ENCODE measurements around the gene UST. TPM values are rescaled to one million over a fixed set of nuclear protein-coding genes. Genes with fewer than 3 reads are reported as not detected.
"Not testable (repeated sequence)": the region's sequence is repeated elsewhere in the genome, so short reads cannot be mapped to it uniquely, and the experiment has no call there.

UST gene
- total RNA-seq, 2 donors from 2014 or later, result 1.1 to 2.7 TPM

GRCh38 chr6:148751793-148752170 is 5.0 kb downstream of the UST start:
- no peaks in the 10 kb centered on the region for H3K9me3 ChIP-seq

GRCh38 chr6:148755379-148755778 is 8.5 kb downstream of the UST start:
- H3K9me3 ChIP-seq; H3K4me3 ChIP-seq; DNase-seq; H3K27ac ChIP-seq; H3K9ac ChIP-seq (ENCODE audit: low read depth in 2 of 2, low read length in 2 of 2); H3K4me1 ChIP-seq; H3K27me3 ChIP-seq; intact Hi-C loops (cut with DNase I); H3K36me3 ChIP-seq: not testable (repeated sequence)

More at GRCh38 chr6:148751793-148752170, 5.0 kb downstream of the UST start:
- DNase-seq, result no peak
- intact Hi-C loops (cut with DNase I), result no loop called here
- Histone ChIP-seq H3K4me3 (no peak overlapping the region), H3K4me1 (no peaks in the 10 kb centered on the region), H3K9ac (ENCODE audit: low read depth in 2 of 2, low read length in 2 of 2) (no peak overlapping the region), H3K27me3 (peaks cover 21% of the 10 kb centered on the region), H3K36me3 (no peaks in the 10 kb centered on the region), H3K27ac (no peak overlapping the region)
- TF ChIP-seq, protein P1, sequence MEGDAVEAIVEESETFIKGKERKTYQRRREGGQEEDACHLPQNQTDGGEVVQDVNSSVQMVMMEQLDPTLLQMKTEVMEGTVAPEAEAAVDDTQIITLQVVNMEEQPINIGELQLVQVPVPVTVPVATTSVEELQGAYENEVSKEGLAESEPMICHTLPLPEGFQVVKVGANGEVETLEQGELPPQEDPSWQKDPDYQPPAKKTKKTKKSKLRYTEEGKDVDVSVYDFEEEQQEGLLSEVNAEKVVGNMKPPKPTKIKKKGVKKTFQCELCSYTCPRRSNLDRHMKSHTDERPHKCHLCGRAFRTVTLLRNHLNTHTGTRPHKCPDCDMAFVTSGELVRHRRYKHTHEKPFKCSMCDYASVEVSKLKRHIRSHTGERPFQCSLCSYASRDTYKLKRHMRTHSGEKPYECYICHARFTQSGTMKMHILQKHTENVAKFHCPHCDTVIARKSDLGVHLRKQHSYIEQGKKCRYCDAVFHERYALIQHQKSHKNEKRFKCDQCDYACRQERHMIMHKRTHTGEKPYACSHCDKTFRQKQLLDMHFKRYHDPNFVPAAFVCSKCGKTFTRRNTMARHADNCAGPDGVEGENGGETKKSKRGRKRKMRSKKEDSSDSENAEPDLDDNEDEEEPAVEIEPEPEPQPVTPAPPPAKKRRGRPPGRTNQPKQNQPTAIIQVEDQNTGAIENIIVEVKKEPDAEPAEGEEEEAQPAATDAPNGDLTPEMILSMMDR (IDR thresholded peaks at IDR 0.05), result no peak

GRCh38 chr6:148757944-148758480 is 11.2 kb downstream of the UST start:
- no peaks in the 10 kb centered on the region for H3K9me3 ChIP-seq
- DNase-seq, result no peak
- no peaks in the 10 kb centered on the region for H3K4me1 ChIP-seq
- H3K4me3 ChIP-seq, result no peak overlapping the region
- no peaks in the 10 kb centered on the region for H3K27me3 ChIP-seq
- TF ChIP-seq, protein P1 (IDR thresholded peaks at IDR 0.05), result no peak
- intact Hi-C loops (cut with DNase I), result no loop called here
- no peaks in the 10 kb centered on the region for H3K36me3 ChIP-seq
- H3K27ac ChIP-seq, result no peak overlapping the region
- no peak overlapping the region for H3K9ac ChIP-seq (ENCODE audit: low read depth in 2 of 2, low read length in 2 of 2)

DNA sequence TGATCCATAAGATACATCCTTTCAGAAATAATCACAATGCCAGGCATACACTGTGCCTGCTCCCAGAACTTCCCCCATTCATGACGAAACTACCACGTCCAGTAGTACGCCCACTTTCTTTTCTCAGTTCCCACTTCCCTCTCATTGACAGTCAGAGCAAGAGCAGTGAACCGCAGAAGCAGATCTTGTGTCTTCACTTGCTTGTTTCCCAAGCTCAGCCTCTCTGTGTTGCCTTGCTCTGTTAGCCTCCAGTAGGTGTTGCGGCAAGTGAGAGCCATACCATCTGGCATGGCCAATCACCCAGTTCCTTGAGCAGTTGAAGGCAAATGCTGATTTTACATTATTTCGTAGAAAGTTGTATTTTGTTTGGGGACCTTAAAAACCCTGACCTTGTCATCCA is 11.7 kb downstream of the UST start:
- intact Hi-C loops (cut with DNase I), result no loop called here
- Histone ChIP-seq H3K9ac (ENCODE audit: low read depth in 2 of 2, low read length in 2 of 2) (no peak overlapping the region), H3K27ac (no peak overlapping the region), H3K4me1 (no peaks in the 10 kb centered on the region), H3K36me3 (no peaks in the 10 kb centered on the region), H3K27me3 (no peaks in the 10 kb centered on the region), H3K9me3 (no peaks in the 10 kb centered on the region), H3K4me3 (no peak overlapping the region)
- TF ChIP-seq, protein P1 (IDR thresholded peaks at IDR 0.05), result no peak
- peak; percentile 31 for DNase-seq

DNA sequence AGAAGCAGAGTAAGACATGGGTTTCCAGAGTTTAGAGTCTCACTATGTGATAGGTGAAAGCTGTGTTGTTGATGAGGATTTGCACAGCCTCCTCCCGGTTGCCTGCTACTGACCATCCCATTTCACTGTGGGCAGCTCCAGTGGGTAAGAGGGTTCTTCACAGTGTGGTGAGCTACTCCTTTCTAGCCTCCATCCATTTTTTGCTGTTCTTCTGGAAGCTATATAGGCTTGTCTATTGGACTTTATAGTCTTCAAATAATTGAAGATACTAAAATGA is 13.4 kb downstream of the UST start:
- intact Hi-C loops (cut with DNase I), result no loop called here
- H3K27ac ChIP-seq, result no peak overlapping the region
- no peaks in the 10 kb centered on the region for H3K9me3 ChIP-seq
- H3K9ac ChIP-seq (ENCODE audit: low read depth in 2 of 2, low read length in 2 of 2), result no peak overlapping the region
- TF ChIP-seq, protein P1 (IDR thresholded peaks at IDR 0.05), result no peak
- H3K4me3 ChIP-seq, result no peak overlapping the region
- no peak for DNase-seq
- no peaks in the 10 kb centered on the region for H3K36me3 ChIP-seq
- no peaks in the 10 kb centered on the region for H3K4me1 ChIP-seq
- no peaks in the 10 kb centered on the region for H3K27me3 ChIP-seq

- Histone ChIP-seq H3K36me3 (no peaks in the 10 kb centered on the region), H3K27ac (peak overlapping the region; percentile 62), H3K9ac (ENCODE audit: low read depth in 2 of 2, low read length in 2 of 2) (peak overlapping the region in 1 of 2 donors; percentile 66), H3K4me1 (no peaks in the 10 kb centered on the region), H3K27me3 (no peaks in the 10 kb centered on the region), H3K4me3 (no peak overlapping the region), H3K9me3 (no peaks in the 10 kb centered on the region)
- peak; percentile 41 for DNase-seq
- intact Hi-C loops (cut with DNase I), result no loop called here
- TF ChIP-seq, protein P1 (IDR thresholded peaks at IDR 0.05), result no peak
Measured at GRCh38 chr6:148760568-148761526, 14.0 kb downstream of the UST start.
